ENCODE data around the gene WDR37.

WDR37 gene

DNA sequence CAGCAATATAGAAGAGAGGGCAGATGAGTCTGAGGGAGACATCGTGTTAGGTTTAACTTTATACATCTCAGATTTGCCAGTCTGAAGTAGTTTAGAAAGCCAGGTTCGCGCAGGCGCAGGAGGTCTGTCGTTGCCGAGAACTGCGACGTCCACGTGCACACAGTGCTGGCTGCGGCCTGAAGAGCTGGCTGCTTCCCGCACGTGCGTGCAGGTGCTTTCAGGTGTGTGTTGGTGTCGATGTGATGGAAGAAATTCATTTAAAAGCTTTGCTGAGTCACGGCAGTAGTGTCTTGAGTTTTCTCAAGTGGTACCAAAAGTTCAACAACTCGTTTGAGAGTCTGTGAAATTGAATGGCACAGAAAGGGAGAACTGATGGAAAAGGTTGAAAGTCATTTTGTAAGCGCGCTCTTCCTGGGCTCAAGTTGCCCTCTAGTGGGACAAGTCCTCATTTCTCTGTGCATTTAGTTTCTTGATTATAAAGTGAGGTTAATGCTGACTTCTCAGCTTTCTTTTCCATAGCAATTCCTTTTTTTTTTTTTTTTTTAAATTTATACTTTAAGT, 18.6 kb downstream of the WDR37 start:
- Histone ChIP-seq H3K27ac (ENCODE audit: low read depth, low read length) (no peak overlapping the region), H3K9ac (ENCODE audit: low read length) (no peak overlapping the region), H3K4me1 (ENCODE audit: insufficient read depth, low read length) (no peaks in the 10 kb centered on the region), H3K27me3 (ENCODE audit: control insufficient read depth in 1 of 2, insufficient read depth in 2 of 2, low read length in 2 of 2) (no peaks in the 10 kb centered on the region), H3K9me3 (ENCODE audit: low read length) (no peaks in the 10 kb centered on the region), H3K36me3 (ENCODE audit: insufficient read depth, low read length) (peaks cover 25% of the 10 kb centered on the region), H3K4me3 (ENCODE audit: low read depth in 1 of 2, low read length in 2 of 2) (no peak overlapping the region)

DNA sequence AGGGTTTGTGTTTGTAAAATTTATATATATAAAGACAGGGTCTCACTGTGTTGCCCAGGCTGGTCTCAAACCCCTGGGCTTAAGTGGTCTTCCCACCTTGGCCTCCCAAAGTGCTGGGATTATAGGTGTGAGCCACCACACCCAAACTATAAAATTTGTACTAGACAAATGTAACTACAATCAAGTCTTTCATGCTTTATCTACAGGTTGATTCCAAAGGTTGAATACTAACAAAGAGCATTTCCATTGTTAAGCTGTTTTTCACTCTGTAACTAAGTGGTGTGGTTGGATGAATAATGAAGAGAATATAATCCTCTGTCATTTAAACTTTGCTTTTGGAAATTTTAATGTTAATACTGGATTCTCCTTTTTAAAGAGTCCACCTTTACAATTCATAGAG, 22.5 kb downstream of the WDR37 start:
- Histone ChIP-seq H3K27ac (ENCODE audit: low read depth, low read length) (no peak overlapping the region), H3K4me3 (ENCODE audit: low read depth in 1 of 2, low read length in 2 of 2) (no peak overlapping the region), H3K9ac (ENCODE audit: low read length) (no peak overlapping the region), H3K27me3 (ENCODE audit: control insufficient read depth in 1 of 2, insufficient read depth in 2 of 2, low read length in 2 of 2) (no peaks in the 10 kb centered on the region), H3K36me3 (ENCODE audit: insufficient read depth, low read length) (peaks cover 39% of the 10 kb centered on the region), H3K9me3 (ENCODE audit: low read length) (no peaks in the 10 kb centered on the region), H3K4me1 (ENCODE audit: insufficient read depth, low read length) (no peaks in the 10 kb centered on the region)

DNA sequence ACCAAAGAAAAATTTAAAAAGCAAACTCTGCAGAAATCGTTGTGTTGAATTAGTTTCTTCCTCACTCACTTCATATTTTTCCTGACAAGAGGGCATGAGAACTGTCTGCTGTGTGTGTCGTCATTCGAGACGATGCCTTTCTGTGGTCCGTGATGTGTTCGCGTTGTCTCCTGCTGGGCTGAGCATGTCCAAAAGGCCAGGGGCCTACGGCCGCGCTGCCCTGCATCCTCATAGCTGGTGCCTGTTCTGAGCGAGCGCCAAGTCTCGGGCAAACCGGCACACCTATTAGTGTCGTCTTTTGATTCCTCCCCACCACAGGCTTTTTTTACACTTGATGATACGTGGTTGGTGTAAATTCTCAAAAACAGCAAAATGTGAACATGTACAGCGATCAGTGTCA, 27.4 kb downstream of the WDR37 start:
- no peaks in the 10 kb centered on the region for H3K4me1 ChIP-seq (ENCODE audit: insufficient read depth, low read length)

DNA sequence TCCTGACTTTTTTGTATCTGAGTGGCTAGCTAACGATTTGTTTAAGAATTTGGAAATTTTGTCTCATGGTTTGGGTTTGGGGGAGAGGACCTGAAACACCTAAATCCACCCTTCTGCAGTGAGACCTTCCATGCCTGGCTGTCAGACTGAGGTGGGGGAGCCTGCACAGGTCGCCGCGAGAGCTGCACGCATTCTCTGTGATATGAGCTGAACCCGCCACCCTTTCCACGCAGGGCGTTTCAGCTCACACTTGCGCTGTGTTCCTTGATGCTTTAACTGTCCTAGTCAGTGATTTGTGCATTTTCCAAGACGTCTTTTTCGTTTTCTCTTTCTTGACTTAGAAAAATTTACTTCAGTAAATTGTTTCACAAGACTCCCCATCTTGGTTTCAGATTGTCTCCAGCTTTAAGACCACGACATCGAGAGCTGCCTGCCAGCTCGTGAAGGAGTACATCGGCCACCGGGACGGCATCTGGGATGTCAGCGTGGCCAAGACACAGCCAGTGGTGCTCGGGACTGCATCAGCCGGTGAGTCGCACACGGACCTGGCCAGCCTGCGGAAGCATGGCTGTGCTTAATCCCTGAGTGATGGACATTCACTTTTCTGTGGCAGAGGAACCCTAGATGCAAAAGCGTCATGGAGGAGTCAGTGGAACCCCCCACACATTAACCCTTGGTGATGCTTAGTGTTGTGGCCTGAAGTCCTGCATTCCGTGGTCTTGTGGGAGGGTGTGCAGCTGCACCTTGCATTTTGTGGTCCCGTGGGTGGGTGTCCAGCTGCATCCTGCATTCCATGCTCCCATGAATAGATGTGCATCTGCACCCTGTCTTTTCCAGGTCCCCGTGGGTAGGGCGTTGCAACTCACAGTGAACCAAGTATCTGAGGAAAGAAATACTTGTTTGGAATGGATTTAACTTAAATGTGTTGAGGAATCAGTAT, 28.1 kb downstream of the WDR37 start:
- no peak overlapping the region for H3K4me3 ChIP-seq (ENCODE audit: low read depth in 1 of 2, low read length in 2 of 2)
- no peaks in the 10 kb centered on the region for H3K9me3 ChIP-seq (ENCODE audit: low read length)
- no peaks in the 10 kb centered on the region for H3K4me1 ChIP-seq (ENCODE audit: insufficient read depth, low read length)
- H3K36me3 ChIP-seq (ENCODE audit: insufficient read depth, low read length) = peaks cover 72% of the 10 kb centered on the region
- no peaks in the 10 kb centered on the region for H3K27me3 ChIP-seq (ENCODE audit: control insufficient read depth in 1 of 2, insufficient read depth in 2 of 2, low read length in 2 of 2)
- H3K27ac ChIP-seq (ENCODE audit: low read depth, low read length) = no peak overlapping the region
- H3K9ac ChIP-seq (ENCODE audit: low read length) = no peak overlapping the region

More for the DNA sequence above, 27.4 kb downstream of the WDR37 start:
- Histone ChIP-seq H3K36me3 (ENCODE audit: insufficient read depth, low read length) (peaks cover 72% of the 10 kb centered on the region), H3K4me3 (ENCODE audit: low read depth in 1 of 2, low read length in 2 of 2) (no peak overlapping the region), H3K27me3 (ENCODE audit: control insufficient read depth in 1 of 2, insufficient read depth in 2 of 2, low read length in 2 of 2) (no peaks in the 10 kb centered on the region), H3K9ac (ENCODE audit: low read length) (no peak overlapping the region), H3K9me3 (ENCODE audit: low read length) (no peaks in the 10 kb centered on the region), H3K27ac (ENCODE audit: low read depth, low read length) (no peak overlapping the region)

DNA sequence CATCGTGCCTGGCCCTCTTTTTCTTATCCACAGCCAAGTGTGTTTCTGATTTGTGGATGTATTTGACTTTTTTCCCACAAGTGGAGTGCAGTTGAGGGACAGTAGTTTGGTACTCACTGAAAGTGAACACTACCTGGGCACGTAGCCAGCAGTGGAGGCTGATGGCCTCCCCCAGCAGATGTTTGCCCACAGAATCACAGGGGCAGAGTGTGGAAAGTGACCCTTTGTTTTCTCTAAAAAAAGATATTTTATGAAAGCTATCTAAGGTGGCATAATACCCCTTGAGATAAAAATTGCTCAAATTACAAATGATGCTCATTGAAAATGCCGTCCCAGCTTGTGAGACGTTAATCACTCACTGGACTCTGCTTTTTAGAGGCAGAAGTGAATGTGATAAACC, 29.1 kb downstream of the WDR37 start:
- no peak overlapping the region for H3K4me3 ChIP-seq (ENCODE audit: low read depth in 1 of 2, low read length in 2 of 2)
- H3K9ac ChIP-seq (ENCODE audit: low read length) = no peak overlapping the region
- H3K27ac ChIP-seq (ENCODE audit: low read depth, low read length) = no peak overlapping the region
- no peaks in the 10 kb centered on the region for H3K4me1 ChIP-seq (ENCODE audit: insufficient read depth, low read length)
- no peaks in the 10 kb centered on the region for H3K27me3 ChIP-seq (ENCODE audit: control insufficient read depth in 1 of 2, insufficient read depth in 2 of 2, low read length in 2 of 2)
- peaks cover 69% of the 10 kb centered on the region for H3K36me3 ChIP-seq (ENCODE audit: insufficient read depth, low read length)
- no peaks in the 10 kb centered on the region for H3K9me3 ChIP-seq (ENCODE audit: low read length)

DNA sequence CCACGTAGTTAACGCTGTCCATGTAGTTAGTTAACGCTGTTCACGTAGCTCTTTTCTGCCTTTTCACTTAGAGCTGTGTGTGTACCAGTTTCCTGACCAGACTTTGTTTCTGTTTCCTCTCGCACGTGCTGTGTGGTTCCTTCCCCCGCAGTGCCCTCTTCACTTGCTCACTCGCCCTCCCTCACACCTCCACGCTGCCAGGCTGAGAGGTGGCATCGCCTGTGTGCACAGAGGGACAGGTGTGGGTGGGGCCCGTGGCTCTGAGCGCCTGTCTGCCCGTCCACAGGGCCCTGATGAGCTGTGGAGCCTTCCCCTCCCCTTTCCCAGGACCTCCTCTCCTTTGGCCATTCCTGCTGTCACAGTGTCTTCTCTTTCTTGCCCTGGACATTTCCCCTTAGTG, 30.6 kb downstream of the WDR37 start:
- no peak overlapping the region for H3K4me3 ChIP-seq (ENCODE audit: low read depth in 1 of 2, low read length in 2 of 2)
- H3K27ac ChIP-seq (ENCODE audit: low read depth, low read length) = no peak overlapping the region
- H3K36me3 ChIP-seq (ENCODE audit: insufficient read depth, low read length) = peaks cover 72% of the 10 kb centered on the region
- no peaks in the 10 kb centered on the region for H3K9me3 ChIP-seq (ENCODE audit: low read length)
- H3K4me1 ChIP-seq (ENCODE audit: insufficient read depth, low read length) = no peaks in the 10 kb centered on the region
- no peaks in the 10 kb centered on the region for H3K27me3 ChIP-seq (ENCODE audit: control insufficient read depth in 1 of 2, insufficient read depth in 2 of 2, low read length in 2 of 2)
- H3K9ac ChIP-seq (ENCODE audit: low read length) = no peak overlapping the region

DNA sequence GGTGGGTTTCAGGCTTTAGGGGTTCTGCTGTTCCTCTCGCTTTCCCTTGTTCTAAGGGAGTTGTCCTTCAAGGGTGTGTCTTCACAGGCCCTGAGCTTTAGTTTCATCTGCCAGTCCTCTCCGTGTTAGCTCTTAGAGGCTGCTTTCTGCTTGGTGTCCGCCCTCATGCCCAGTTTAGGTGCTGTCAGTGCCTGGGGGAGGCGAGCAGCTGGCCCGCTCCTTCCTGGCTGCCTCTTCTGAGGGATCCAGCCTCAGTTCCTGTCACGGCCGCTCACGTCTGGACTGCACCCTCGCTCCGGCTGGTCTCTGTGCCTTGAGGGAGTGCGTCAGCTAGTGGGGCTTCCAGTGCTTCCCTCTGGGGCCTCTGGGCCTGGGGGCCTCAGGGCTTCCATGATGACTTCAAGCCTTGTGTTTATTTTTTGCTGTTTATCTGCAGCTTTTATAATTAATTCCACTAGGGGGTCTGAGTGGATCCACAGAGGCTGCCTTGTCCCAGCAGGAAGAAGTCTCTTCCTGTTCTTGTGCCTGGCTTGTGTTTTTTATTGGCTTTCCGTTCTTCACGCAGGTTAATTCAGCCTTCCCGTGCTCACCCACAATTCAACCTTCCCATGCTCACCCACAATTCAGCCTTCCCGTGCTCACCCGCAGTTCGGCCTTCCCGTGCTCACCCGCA, 33.0 kb downstream of the WDR37 start:
- H3K27ac ChIP-seq (ENCODE audit: low read depth, low read length) = no peak overlapping the region
- no peaks in the 10 kb centered on the region for H3K4me1 ChIP-seq (ENCODE audit: insufficient read depth, low read length)
- H3K9ac ChIP-seq (ENCODE audit: low read length) = no peak overlapping the region
- H3K9me3 ChIP-seq (ENCODE audit: low read length) = no peaks in the 10 kb centered on the region
- peaks cover 70% of the 10 kb centered on the region for H3K36me3 ChIP-seq (ENCODE audit: insufficient read depth, low read length)
- H3K4me3 ChIP-seq (ENCODE audit: low read depth in 1 of 2, low read length in 2 of 2) = no peak overlapping the region
- H3K27me3 ChIP-seq (ENCODE audit: control insufficient read depth in 1 of 2, insufficient read depth in 2 of 2, low read length in 2 of 2) = no peaks in the 10 kb centered on the region

DNA sequence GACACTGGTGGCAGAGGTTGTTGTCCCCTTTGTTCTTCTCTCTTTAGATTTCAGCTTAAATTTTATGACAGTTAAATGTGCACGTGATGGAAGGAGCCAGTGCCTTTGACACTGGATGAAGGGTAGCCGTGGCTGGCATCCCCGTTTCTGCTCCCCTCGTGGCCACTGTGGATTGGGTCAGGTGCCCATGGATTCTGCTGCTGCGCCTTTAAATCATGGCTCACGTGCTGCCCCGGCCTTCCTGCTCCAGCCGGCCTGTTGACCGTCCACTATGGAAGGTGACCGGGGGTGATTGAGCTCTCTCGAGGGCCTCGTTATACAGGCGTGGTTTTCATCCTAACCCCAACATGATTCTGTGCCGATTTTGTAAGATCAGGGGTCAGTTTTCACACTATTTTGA, 34.5 kb downstream of the WDR37 start:
- Histone ChIP-seq H3K27ac (ENCODE audit: low read depth, low read length) (no peak overlapping the region), H3K27me3 (ENCODE audit: control insufficient read depth in 1 of 2, insufficient read depth in 2 of 2, low read length in 2 of 2) (no peaks in the 10 kb centered on the region), H3K4me1 (ENCODE audit: insufficient read depth, low read length) (no peaks in the 10 kb centered on the region), H3K4me3 (ENCODE audit: low read depth in 1 of 2, low read length in 2 of 2) (no peak overlapping the region), H3K9ac (ENCODE audit: low read length) (no peak overlapping the region), H3K36me3 (ENCODE audit: insufficient read depth, low read length) (peaks cover 61% of the 10 kb centered on the region), H3K9me3 (ENCODE audit: low read length) (no peaks in the 10 kb centered on the region)

DNA sequence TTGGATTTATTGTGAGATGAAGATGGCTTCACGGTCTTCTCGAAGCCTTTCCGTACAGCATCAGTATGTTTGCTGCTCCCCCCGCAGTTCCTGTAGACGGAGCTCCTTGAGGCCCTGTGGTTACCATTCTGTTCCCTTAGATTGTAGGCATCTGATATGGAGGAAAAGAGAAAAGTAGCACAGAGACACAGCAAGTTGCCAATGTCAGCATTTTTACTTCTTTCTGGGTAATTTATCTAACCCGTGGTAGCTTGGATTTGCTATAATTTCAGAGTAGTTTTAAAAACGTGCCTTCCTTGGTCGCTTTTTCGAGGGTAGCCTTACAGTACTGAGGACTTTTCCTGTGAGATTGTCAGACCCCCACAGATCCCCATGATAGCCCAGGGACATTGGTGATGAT, 37.5 kb downstream of the WDR37 start:
- Histone ChIP-seq H3K4me1 (ENCODE audit: insufficient read depth, low read length) (no peaks in the 10 kb centered on the region), H3K36me3 (ENCODE audit: insufficient read depth, low read length) (peaks cover 49% of the 10 kb centered on the region), H3K9ac (ENCODE audit: low read length) (no peak overlapping the region), H3K4me3 (ENCODE audit: low read depth in 1 of 2, low read length in 2 of 2) (no peak overlapping the region), H3K27me3 (ENCODE audit: control insufficient read depth in 1 of 2, insufficient read depth in 2 of 2, low read length in 2 of 2) (no peaks in the 10 kb centered on the region), H3K9me3 (ENCODE audit: low read length) (no peaks in the 10 kb centered on the region), H3K27ac (ENCODE audit: low read depth, low read length) (no peak overlapping the region)

DNA sequence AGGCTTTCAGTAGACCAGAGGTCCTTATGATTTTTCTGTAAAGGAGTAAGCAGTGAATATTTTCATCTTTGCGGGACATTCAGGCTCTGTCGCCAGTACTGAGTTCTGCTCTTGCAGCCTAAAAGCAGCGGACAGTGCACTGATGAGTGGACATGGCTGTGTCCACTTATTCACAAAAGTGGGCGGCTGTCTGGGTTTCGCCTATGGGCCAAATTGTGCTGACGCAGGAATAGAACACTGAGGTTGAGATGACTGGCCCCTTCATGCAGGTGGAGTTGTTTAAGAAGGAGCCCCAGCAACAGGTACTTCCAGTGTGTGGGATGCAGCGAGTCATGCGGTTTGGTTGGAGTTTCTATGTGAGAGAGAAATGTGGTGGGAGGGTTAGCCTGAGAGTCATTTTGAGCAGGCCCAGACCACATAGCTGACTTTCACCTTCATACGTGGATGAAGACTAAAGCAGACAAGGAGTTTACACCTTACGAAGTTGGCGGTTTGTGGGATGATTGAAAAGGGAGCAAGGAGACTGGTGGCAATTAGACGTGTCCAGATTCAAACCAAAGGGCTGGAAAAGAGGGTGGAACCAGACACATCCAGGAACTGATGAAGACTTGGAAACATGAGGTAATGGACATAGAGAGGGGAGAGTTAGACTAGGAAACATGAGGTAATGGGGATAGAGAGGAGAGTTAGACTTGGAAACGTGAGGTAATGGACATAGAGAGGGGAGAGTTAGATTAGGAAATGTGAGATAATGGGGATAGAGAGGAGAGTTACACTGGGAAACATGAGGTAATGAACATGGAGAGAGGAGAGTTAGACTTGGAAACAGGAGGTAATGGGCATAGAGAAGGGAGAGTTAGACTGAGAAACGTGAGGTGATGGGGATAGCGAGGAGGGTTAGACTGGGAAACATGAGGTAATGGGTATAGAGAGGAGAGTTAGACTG, 38.2 kb downstream of the WDR37 start:
- no peaks in the 10 kb centered on the region for H3K27me3 ChIP-seq (ENCODE audit: control insufficient read depth in 1 of 2, insufficient read depth in 2 of 2, low read length in 2 of 2)
- no peak overlapping the region for H3K9ac ChIP-seq (ENCODE audit: low read length)
- H3K4me1 ChIP-seq (ENCODE audit: insufficient read depth, low read length) = no peaks in the 10 kb centered on the region
- H3K4me3 ChIP-seq (ENCODE audit: low read depth in 1 of 2, low read length in 2 of 2) = no peak overlapping the region
- no peak overlapping the region for H3K27ac ChIP-seq (ENCODE audit: low read depth, low read length)
- no peaks in the 10 kb centered on the region for H3K9me3 ChIP-seq (ENCODE audit: low read length)
- H3K36me3 ChIP-seq (ENCODE audit: insufficient read depth, low read length) = peaks cover 42% of the 10 kb centered on the region

DNA sequence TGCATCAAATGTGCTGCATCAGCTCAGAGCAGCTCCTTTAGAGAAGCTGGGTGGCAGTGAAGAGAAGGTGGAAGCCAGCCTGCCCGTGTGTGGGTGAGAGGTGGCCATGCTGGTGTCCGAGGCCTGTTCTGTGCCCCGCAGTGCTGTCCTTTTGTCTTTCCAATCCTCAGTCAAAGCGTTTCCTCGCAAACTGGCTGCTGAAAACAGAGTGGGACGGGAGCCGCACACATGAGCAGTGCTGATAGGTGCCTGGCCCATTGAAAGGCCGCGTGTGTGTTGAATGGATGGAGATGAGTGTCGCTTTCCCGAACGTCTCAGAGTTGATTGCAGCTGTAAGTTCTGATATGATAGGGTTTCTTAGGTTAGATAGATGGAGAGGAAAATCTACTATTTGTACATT, 39.3 kb downstream of the WDR37 start:
- Histone ChIP-seq H3K9me3 (ENCODE audit: low read length) (no peaks in the 10 kb centered on the region), H3K4me3 (ENCODE audit: low read depth in 1 of 2, low read length in 2 of 2) (no peak overlapping the region), H3K9ac (ENCODE audit: low read length) (no peak overlapping the region), H3K27me3 (ENCODE audit: control insufficient read depth in 1 of 2, insufficient read depth in 2 of 2, low read length in 2 of 2) (no peaks in the 10 kb centered on the region), H3K4me1 (ENCODE audit: insufficient read depth, low read length) (no peaks in the 10 kb centered on the region), H3K27ac (ENCODE audit: low read depth, low read length) (no peak overlapping the region), H3K36me3 (ENCODE audit: insufficient read depth, low read length) (peaks cover 34% of the 10 kb centered on the region)

Data from muscle layer of colon (tissue), 2 donors.